HG03066 (cell line): Measurements from ENCODE around the gene DAAM2.

Experiments
- ATAC-seq: cut with Tn5 transposase; IDR thresholded peaks from one replicate; pipeline ENCODE4 v1.9.1; 2021; ENCODE audit warnings: low read depth; ENCODE audit not compliant: unreplicated experiment

DAAM2 gene

DNA sequence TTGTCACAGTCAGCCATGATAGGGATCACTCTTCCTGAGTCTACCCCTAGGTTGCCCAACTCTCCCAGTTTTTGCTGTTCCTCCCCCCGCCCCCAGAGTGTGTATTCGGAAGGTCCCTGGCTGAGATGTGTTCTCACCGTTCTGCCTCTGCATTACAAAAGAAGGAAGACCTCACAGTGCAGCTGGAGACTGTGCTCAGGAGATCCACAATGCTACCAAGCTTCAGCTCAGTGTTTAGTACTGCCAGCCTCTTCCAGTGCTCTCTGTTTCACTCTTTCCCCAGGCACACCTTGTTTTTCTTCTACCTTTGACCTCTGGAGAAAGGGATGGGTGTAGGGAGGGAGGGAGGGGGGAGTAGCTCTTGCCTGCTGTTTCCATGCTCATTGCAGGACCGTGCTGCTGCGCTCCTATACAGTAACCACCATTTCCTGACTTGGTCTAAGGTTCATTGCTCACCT, 155.5 kb downstream of the DAAM2 start:
- ATAC-seq: no peak

DNA sequence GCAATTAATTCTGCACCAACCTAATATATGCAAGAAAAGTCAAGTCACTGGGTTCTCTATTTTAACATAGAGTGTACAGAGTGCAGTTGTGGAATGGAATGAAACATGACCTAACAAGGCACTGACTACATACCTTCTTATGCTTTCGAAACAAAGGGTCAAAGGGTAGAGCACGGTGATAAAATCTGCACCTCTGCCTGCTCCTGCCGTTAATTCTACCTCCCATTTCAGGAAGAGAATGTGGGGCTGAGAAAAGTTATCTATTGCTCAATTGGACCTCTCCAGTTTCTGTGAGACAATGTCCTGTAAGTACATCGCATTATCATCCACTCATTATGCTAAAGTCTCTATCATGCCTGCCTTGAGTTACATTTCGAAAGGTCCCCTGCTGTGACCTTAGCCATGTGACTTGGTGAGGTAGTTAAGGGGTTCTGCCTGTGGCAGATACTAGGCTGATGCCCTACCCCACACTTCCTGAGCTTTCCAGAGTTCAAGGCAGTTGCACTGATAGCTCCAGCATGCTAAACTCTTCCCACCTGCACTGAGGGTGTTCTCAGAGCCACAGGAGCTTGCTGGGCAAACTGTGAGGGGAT, 156.1 kb downstream of the DAAM2 start:
- no peak for ATAC-seq

GRCh38 chr6:39950125-39950720, 158.0 kb downstream of the DAAM2 start:
- no peak for ATAC-seq

- ATAC-seq: no peak
Observed at GRCh38 chr6:39951191-39951590, 159.0 kb downstream of the DAAM2 start.

- no peak for ATAC-seq
Observed at GRCh38 chr6:39951716-39952115, 159.5 kb downstream of the DAAM2 start.

- ATAC-seq: no peak
Observed at GRCh38 chr6:39952167-39952566, 160.0 kb downstream of the DAAM2 start.

GRCh38 chr6:39953076-39953618, 161.0 kb downstream of the DAAM2 start:
- no peak for ATAC-seq
